ENCODE results near the gene NSMCE4A.
A peak's percentile ranks its signal among the peaks of the same experiment; 100 is the strongest.
"Not testable (repeated sequence)": the region's sequence is repeated elsewhere in the genome, so short reads cannot be mapped to it uniquely, and the experiment has no call there.

The NSMCE4A gene

GRCh38 chr10:121974535-121975294 is at the start of gene NSMCE4A:
Gene NSMCE4A, minus strand, starts transcription at chr10:121975217. Its CDS starts 52 bp downstream, at chr10:121975165.
- peak; percentile 91 for DNase-seq

- DNase-seq, result not testable (repeated sequence)
Measured at GRCh38 chr10:122023257-122023656, 48.2 kb upstream of the NSMCE4A start.

GRCh38 chr10:122022276-122022675 is 47.3 kb upstream of the NSMCE4A start:
- no peak for DNase-seq

- DNase-seq, result no peak
Measured at GRCh38 chr10:122021828-122022227, 46.8 kb upstream of the NSMCE4A start.

GRCh38 chr10:122021379-122021778 is 46.4 kb upstream of the NSMCE4A start:
- no peak for DNase-seq

GRCh38 chr10:122020226-122020625 is 45.2 kb upstream of the NSMCE4A start:
- no peak for DNase-seq

GRCh38 chr10:122019414-122019975 is 44.5 kb upstream of the NSMCE4A start:
- DNase-seq, result no peak

GRCh38 chr10:122018951-122019413 is 44.0 kb upstream of the NSMCE4A start:
- no peak for DNase-seq

GRCh38 chr10:122018491-122018890 is 43.5 kb upstream of the NSMCE4A start:
- no peak for DNase-seq

GRCh38 chr10:122017926-122018325 is 42.9 kb upstream of the NSMCE4A start:
- not testable (repeated sequence) for DNase-seq

- no peak for DNase-seq
Measured at GRCh38 chr10:122014652-122015248, 39.7 kb upstream of the NSMCE4A start.

GRCh38 chr10:122013311-122013780 is 38.3 kb upstream of the NSMCE4A start:
- no peak for DNase-seq

GRCh38 chr10:122012731-122013130 is 37.7 kb upstream of the NSMCE4A start:
- no peak for DNase-seq

- DNase-seq, result no peak
Measured at GRCh38 chr10:122010405-122011050, 35.5 kb upstream of the NSMCE4A start.

- no peak for DNase-seq
Measured at GRCh38 chr10:122007415-122007814, 32.4 kb upstream of the NSMCE4A start.

GRCh38 chr10:122001698-122002097 is 26.7 kb upstream of the NSMCE4A start:
- DNase-seq, result no peak

GRCh38 chr10:121999301-121999700 is 24.3 kb upstream of the NSMCE4A start:
- no peak for DNase-seq

GRCh38 chr10:121998462-121998861 is 23.4 kb upstream of the NSMCE4A start:
- no peak for DNase-seq

GRCh38 chr10:121994429-121994941 is 19.5 kb upstream of the NSMCE4A start:
- DNase-seq, result no peak

- not testable (repeated sequence) for DNase-seq
Measured at GRCh38 chr10:121991727-121992126, 16.7 kb upstream of the NSMCE4A start.

GRCh38 chr10:121990015-121990677 is 15.1 kb upstream of the NSMCE4A start:
- no peak for DNase-seq

Data from hematopoietic multipotent progenitor cell treated with erythropoietin and hydrocortisone succinate and interleukin-3 and kit ligand, for 4 days (in vitro differentiated cells).